H54 (cell line): ENCODE results near the gene C2CD4D.
"Not testable (repeated sequence)": the region's sequence is repeated elsewhere in the genome, so short reads cannot be mapped to it uniquely, and the experiment has no call there.

ENCODE experiments used
- DNase-seq: peaks from one replicate; pipeline ENCODE4 v3.0.0; 2011; ENCODE audit warnings: low spot score, mixed read lengths; ENCODE audit not compliant: insufficient read length
- FAIRE-seq: peaks from 3 replicates; lab custom pipeline; 2011; peaks lifted over from hg19 to GRCh38; lab: Jason Lieb, UNC
- POLR2A ChIP-seq: IDR thresholded peaks from 2 replicates; pipeline ENCODE4 v1.6.1; 2011; ENCODE audit warnings: low read depth, mild to moderate bottlenecking, low read length

C2CD4D gene

DNA sequence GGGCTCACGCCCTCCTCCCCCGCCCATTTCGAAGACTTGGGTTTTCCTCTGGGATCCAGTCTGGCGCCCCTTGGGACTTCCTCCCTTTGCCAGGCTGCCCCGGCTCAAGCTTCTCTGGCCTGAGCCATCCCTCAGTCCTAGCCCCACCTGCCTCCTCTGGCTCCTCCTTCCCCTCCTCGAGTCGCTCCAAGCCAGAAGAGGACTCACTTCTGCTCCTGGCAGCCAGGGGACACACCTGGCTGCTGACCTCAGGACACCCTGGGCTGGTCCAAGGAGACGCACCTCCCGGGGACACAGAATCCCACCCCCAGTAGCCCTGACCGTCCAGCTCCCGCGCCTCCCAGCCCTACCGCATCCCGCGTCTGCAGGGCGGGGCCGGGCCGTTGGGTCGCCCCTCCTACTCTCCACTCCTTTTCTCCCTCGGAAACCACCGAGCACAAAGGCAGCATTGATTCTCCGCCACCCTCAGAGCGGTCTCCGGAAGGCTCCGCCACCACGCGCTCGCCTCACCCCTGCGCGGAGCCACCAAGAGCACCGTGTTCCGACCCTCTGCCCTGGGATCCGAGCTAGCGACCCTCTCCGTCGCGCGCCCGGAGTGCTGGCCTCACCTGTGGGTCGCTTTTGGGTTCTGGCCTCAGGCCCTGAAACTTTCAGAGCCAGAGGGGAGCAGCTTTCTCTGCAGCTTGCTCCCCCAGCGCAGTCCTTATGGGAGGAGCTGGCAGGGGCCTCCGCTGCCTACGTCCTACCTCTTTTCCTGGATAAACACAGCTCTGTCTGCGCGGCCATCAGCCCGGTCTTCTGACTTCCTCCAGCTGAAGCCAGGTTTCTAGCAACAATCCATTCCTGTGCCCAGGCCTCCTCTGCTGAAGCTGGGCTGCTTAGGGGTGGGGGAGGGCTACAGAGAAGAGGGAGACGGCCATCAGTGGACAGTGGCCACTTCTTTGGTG, at the start of gene C2CD4D:
Gene C2CD4D (minus strand): TSS at position 364 of the 947 bp plus-strand sequence. CDS start 831 bp downstream, outside the sequence.
- TF ChIP-seq POLR2A = peak; percentile 85; the same call in 1 of the 2 replicates
- DNase-seq = no peak
- no peak for FAIRE-seq

DNA sequence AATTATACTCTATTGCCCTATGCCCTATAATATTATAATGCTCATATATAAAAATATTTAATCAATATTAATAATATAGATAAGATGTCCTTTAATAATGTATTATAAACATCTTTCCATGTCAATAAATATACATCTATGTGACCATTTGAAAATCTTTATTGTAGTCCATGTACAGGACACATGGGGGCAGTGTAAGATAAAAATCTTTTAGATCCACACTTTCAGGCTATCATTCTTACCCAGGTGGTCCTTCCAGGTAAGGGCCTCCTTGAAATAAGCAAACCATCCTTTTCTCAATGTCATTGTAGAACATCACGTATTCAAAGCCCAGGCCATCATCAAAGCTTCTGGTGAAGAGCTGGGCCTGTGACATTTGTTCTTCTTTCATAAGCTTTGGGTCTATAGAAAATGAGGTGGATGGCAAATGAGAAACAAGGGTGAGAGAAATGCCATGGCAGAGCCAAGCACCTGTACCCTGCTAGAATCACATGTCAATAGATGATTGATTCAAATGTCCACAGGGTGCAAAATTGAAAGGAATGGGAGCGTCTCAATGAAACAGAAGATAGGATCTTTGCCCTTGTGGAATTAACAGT, 49.5 kb upstream of the C2CD4D start:
- DNase-seq = no peak
- no peak for TF ChIP-seq POLR2A
- no peak for FAIRE-seq

DNA sequence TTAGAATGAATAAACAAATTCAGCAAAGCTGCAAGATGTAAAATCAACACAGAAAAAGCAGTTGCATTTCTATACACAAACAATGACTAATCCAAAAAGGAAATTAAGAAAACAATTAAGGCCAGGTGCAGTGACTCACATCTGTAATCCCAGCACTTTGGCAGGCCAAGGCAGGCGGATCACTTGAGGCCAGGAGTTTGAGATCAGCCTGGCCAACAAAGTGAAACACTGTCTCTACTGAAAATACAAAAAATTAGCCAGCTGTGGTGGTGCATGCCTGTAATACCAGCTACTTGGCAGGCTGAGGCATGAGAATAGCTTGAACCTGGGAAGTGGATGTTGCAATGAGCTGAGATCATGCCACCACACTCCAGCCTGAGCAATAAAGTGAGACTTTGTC, 47.4 kb upstream of the C2CD4D start:
- no peak for DNase-seq
- no peak for FAIRE-seq
- no peak for TF ChIP-seq POLR2A

GRCh38 chr1:151885479-151885878, 45.9 kb upstream of the C2CD4D start:
- DNase-seq (no peak), FAIRE-seq (peak; percentile 45)
- no peak for TF ChIP-seq POLR2A

GRCh38 chr1:151884879-151885278, 45.3 kb upstream of the C2CD4D start:
- DNase-seq, FAIRE-seq: not testable (repeated sequence)

GRCh38 chr1:151884445-151884844, 44.8 kb upstream of the C2CD4D start:
- DNase-seq, FAIRE-seq: not testable (repeated sequence)

DNA sequence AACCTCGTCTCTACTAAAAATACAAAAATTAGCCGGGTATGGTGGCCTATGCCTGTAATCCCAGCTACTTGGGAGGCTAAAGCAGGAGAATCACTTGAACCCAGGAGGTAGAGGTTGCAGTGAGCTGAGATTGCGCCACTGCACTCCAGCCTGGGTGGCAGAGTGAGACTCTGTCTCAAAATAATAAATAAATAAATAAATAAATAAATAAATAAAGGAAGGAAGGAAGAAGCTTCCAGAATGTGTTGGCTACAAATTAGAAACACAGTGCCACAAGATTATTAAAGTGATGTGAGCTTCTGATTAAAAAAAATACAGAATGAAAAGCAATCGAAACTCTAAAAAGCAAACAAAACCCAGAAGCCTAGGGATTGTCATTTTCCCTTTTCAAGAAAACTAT, 44.3 kb upstream of the C2CD4D start:
- DNase-seq, FAIRE-seq: not testable (repeated sequence)

DNA sequence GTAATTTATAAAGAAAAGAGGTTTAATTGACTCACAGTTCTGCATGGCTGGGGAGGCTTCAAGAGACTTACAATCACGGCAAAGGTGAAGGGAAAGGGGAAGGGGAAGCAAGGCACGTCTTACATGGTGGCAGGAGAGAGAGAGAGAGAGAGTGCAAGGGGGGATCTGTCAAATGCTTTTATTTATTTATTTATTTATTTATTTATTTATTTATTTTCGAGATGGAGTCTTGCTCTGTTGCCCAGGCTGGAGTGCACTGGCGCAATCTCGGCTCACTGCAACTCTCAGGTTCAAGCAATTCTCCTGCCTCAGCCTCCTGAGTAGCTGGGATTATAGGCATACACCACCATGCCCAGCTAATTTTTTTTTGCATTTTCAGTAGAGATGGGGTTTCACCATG, 43.3 kb upstream of the C2CD4D start:
- DNase-seq, FAIRE-seq: not testable (repeated sequence)

GRCh38 chr1:151882466-151882865, 42.8 kb upstream of the C2CD4D start:
- no peak for TF ChIP-seq POLR2A
- FAIRE-seq (no peak), DNase-seq (no peak)

DNA sequence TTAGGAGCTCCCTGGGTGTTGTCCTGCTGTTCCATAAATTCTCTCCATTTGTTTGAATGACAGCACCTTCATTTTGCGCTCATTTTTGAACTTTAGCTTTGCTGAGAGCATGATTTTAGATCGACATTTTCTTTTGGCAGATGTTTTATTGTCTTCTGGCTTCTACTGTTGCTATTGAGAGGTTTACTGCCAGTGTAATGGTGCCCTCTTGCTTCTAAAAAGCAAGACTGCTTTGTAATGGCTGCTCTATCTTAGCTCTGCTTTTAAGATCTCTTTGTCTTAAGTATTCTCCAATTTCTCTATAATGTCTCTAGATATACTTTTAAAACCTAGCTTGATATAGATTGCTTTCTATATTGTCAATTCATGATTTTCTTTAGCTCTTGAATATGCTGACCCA, 41.9 kb upstream of the C2CD4D start:
- DNase-seq = no peak
- no peak for FAIRE-seq
- TF ChIP-seq POLR2A = no peak

- no peak for TF ChIP-seq POLR2A
- no peak for DNase-seq
- FAIRE-seq = no peak
Observed at GRCh38 chr1:151875419-151876097, 35.9 kb upstream of the C2CD4D start.

DNA sequence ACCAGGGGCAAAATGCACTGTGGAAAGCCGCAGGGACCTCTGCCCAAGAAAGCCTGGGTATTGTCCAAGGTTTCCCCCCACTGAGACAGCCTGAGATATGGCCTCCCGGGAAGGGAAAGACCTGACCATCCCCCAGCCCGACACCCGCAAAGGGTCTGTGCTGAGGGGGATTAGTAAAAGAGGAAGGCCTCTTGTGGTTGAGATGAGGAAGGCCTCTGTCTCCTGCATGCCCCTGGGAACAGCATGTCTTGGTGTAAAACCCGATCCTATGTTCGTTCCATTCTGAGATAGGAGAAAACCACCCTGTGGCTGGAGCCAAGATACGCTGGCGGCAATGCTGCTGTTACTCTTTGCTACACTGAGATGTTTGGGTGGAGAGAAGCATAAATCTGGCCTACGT, 33.2 kb upstream of the C2CD4D start:
- not testable (repeated sequence) for FAIRE-seq, DNase-seq

DNA sequence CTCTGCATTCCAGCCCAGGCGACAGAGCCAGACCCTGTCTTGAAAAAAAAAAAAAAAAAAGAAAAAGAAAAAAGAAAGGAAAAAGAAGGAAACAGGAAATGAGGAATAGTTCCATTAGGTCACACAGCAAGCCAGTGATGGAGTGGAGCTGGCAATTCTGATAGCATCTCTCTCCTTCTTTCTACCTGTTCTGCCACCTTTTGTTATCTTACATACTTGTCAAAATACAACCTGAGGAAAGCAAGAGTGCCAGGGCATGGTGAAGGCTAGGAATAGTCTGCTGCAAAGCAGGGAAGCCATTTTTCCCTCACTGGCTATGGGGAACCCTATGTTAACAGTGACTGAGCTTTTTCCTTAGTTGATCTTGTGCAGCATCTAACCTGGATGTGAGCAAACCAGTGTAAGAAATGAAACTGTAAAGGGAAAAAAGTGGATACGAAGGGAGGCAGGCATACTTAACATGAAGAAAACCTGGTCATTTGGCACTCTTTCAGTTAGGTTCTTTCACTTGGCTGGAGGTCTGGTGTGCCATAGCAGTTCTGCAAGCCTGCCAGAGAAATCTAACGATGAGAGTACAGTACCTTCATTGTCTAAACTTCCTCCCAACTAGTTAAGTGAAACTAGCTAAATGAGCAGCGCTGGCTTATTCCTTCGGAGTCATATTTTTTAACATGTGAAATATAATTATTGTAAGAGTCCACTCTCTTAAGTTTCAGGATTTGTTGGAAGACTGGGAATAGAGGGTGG, 31.8 kb upstream of the C2CD4D start:
- no peak for TF ChIP-seq POLR2A
- DNase-seq (no peak), FAIRE-seq (no peak)

- TF ChIP-seq POLR2A = no peak
- FAIRE-seq (no peak), DNase-seq (no peak)
Observed at GRCh38 chr1:151868486-151868885, 28.9 kb upstream of the C2CD4D start.
